ENCODE data around the gene PRDM16. TPM values are rescaled to one million over a fixed set of nuclear protein-coding genes. Genes with fewer than 3 reads are reported as not detected.

Gene PRDM16
- total and polyA plus RNA-seq, 2 of the 8 experiments (the other 6 are each of a cell fraction or from before 2014, with no cell fraction given): 0.39 to 0.43 TPM

DNA sequence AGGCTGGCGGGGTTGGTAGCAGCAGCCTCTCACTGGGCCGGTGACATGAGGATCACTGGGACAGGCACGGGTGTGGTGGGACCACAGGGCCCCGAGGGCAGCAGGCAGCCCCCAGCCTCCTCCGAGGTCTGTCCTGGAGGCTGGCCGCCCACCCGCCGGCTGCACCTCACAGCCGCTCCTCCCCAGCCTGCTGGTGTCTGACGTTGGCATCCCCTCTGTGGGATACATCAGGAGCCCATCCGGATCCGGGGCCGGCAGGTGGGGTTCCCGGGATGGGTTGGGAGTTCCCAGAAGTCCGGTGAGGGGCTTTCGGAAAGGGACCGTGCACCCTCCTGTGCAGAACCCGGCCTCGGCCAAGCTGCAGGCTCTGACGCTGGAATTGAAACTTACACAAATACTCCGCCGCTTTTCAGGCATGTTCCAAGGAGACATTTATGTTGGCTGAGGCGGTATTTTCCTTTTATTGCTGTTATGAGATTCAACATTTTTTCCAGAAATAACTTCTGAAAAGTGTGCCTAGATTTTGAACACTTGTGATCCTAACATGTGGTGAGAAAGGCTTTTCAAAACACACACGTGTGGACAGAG lies 243.4 kb downstream of the PRDM16 start (continued):
- TF ChIP-seq SUZ12 (IDR thresholded peaks at IDR 0.05; ENCODE audit: low read length): no peak
- TF ChIP-seq CHD2 (IDR thresholded peaks at IDR 0.05; ENCODE audit: low read length): no peak
- TF ChIP-seq CBX5 (IDR thresholded peaks at IDR 0.05; ENCODE audit: low read depth, low read length): no peak
- no peak for TF ChIP-seq SP4 (IDR thresholded peaks at IDR 0.05; ENCODE audit: low read length)
- no peak for TF ChIP-seq RFX5 (IDR thresholded peaks at IDR 0.05; ENCODE audit: borderline replicate concordance, low read depth, low read length)
- TF ChIP-seq SRF (IDR thresholded peaks at IDR 0.05; ENCODE audit: low read depth, low read length): no peak
- TF ChIP-seq, protein P1, sequence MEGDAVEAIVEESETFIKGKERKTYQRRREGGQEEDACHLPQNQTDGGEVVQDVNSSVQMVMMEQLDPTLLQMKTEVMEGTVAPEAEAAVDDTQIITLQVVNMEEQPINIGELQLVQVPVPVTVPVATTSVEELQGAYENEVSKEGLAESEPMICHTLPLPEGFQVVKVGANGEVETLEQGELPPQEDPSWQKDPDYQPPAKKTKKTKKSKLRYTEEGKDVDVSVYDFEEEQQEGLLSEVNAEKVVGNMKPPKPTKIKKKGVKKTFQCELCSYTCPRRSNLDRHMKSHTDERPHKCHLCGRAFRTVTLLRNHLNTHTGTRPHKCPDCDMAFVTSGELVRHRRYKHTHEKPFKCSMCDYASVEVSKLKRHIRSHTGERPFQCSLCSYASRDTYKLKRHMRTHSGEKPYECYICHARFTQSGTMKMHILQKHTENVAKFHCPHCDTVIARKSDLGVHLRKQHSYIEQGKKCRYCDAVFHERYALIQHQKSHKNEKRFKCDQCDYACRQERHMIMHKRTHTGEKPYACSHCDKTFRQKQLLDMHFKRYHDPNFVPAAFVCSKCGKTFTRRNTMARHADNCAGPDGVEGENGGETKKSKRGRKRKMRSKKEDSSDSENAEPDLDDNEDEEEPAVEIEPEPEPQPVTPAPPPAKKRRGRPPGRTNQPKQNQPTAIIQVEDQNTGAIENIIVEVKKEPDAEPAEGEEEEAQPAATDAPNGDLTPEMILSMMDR (IDR thresholded peaks at IDR 0.05; ENCODE audit: control extremely low read depth in 1 of 3, insufficient read depth in 1 of 3, low read depth in 1 of 3, low read length in 3 of 3): no peak

Measured in H1 (cell line).